Activated effector memory CD4-positive, alpha-beta T cell treated with Interleukin-2 at 50 U/mL for 16 hours (primary cell): ENCODE measurements around the gene SLC12A8.
"Not testable (repeated sequence)": the region's sequence is repeated elsewhere in the genome, so short reads cannot be mapped to it uniquely, and the experiment has no call there.

Experiments
- DNase-seq: peaks from one replicate; pipeline ENCODE4 v3.0.0-alpha.2; 2020

The SLC12A8 gene

GRCh38 chr3:125108833-125109535 is 103.6 kb downstream of the SLC12A8 start:
- DNase-seq, result no peak

GRCh38 chr3:125107861-125108567 is 104.5 kb downstream of the SLC12A8 start:
- DNase-seq, result no peak

GRCh38 chr3:125107363-125107762 is 105.2 kb downstream of the SLC12A8 start:
- DNase-seq, result no peak

GRCh38 chr3:125105116-125105515 is 107.4 kb downstream of the SLC12A8 start:
- no peak for DNase-seq

GRCh38 chr3:125104639-125105038 is 107.9 kb downstream of the SLC12A8 start:
- no peak for DNase-seq

- no peak for DNase-seq
Observed at GRCh38 chr3:125103406-125103805, 109.1 kb downstream of the SLC12A8 start.

- DNase-seq, result no peak
Observed at GRCh38 chr3:125102470-125102869, 110.1 kb downstream of the SLC12A8 start.

GRCh38 chr3:125098611-125099291 is 113.8 kb downstream of the SLC12A8 start:
- no peak for DNase-seq

GRCh38 chr3:125090649-125091048 is 121.9 kb downstream of the SLC12A8 start:
- DNase-seq, result no peak

- no peak for DNase-seq
Observed at GRCh38 chr3:125087768-125088391, 124.7 kb downstream of the SLC12A8 start.

GRCh38 chr3:125085166-125085565 is 127.4 kb downstream of the SLC12A8 start:
- no peak for DNase-seq

GRCh38 chr3:125083776-125084175 is 128.8 kb downstream of the SLC12A8 start:
- DNase-seq, result no peak

GRCh38 chr3:125082339-125082738 is 130.2 kb downstream of the SLC12A8 start:
- not testable (repeated sequence) for DNase-seq

GRCh38 chr3:125080077-125080476 is 132.5 kb downstream of the SLC12A8 start:
- no peak for DNase-seq

- no peak for DNase-seq
Observed at GRCh38 chr3:125079675-125080045, 132.9 kb downstream of the SLC12A8 start.

- DNase-seq, result no peak
Observed at GRCh38 chr3:125078951-125079674, 133.4 kb downstream of the SLC12A8 start.

- no peak for DNase-seq
Observed at GRCh38 chr3:125077864-125078263, 134.7 kb downstream of the SLC12A8 start.

GRCh38 chr3:125076464-125076863 is 136.1 kb downstream of the SLC12A8 start:
- no peak for DNase-seq

GRCh38 chr3:125075738-125076137 is 136.8 kb downstream of the SLC12A8 start:
- DNase-seq, result no peak

- DNase-seq, result no peak
Observed at GRCh38 chr3:125073390-125073905, 139.1 kb downstream of the SLC12A8 start.

GRCh38 chr3:125072749-125073389 is 139.7 kb downstream of the SLC12A8 start:
- no peak for DNase-seq

GRCh38 chr3:125072301-125072700 is 140.2 kb downstream of the SLC12A8 start:
- no peak for DNase-seq
